Measurements from ENCODE around the gene ATG2B. TPM values are rescaled to one million over a fixed set of nuclear protein-coding genes. Genes with fewer than 3 reads are reported as not detected.

The ATG2B gene
- total RNA-seq, 2 experiments from 2014 or later, result 17.2 to 18.9 TPM

GRCh38 chr14:96320605-96321004 lies 42.5 kb downstream of the ATG2B start:
- Mint-ChIP-seq H3K27me3 (no peaks in the 10 kb centered on the region), H3K27ac (no peak overlapping the region), H3K4me1 (peaks cover 4% of the 10 kb centered on the region), H3K9me3 (no peaks in the 10 kb centered on the region), H3K4me3 (no peak overlapping the region), H3K36me3 (ENCODE audit: low read depth) (peaks cover 26% of the 10 kb centered on the region)
- ChIA-PET POLR2A (no interaction called here), CTCF (no interaction called here)
- no peak for DNase-seq

DNA sequence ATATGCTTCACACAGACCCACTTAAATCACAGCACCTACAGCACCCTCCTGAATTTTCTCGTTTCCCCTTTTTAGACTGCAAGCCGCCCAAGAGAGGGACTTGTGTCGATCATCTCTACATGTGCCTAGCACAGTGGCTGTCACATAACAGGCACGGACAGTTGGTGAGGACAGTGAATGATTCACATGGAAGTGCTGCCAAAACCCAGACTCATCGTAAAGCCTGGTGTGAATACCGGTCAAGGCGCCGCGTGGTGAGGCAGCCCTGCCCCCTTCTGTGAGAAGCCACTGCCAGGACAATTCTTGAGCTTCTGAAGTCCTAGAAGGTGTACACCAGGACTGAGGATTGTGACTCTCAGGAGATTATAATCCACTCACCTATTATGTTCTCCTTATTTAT lies 44.3 kb downstream of the ATG2B start:
- Mint-ChIP-seq H3K27me3 (no peaks in the 10 kb centered on the region), H3K36me3 (ENCODE audit: low read depth) (peaks cover 28% of the 10 kb centered on the region), H3K9me3 (no peaks in the 10 kb centered on the region), H3K4me1 (peaks cover 4% of the 10 kb centered on the region), H3K4me3 (no peak overlapping the region), H3K27ac (no peak overlapping the region)
- ChIA-PET POLR2A (no interaction called here), CTCF (no interaction called here)
- DNase-seq, result no peak

DNA sequence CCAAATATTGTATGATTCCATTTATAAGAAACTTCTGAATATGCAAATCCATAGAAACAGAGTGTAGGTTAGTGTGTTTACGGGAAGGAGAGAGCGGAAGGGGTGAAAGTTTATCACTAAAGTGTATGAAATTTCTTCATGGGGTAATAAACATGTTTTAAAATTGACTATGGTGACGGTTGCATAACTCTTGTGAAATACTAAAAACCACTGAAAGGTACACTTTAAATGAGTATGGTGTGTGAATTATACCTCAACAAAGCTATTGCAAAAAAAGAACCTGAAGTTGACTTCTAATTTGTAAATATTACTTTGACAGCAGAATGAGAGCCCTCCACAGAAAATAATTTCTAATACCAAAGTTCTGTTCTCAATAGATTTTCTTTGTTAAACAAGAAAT lies 47.1 kb downstream of the ATG2B start:
- no peak overlapping the region for H3K27ac Mint-ChIP-seq
- H3K36me3 Mint-ChIP-seq (ENCODE audit: low read depth), result peaks cover 22% of the 10 kb centered on the region
- peaks cover 4% of the 10 kb centered on the region for H3K4me1 Mint-ChIP-seq
- no peak overlapping the region for H3K4me3 Mint-ChIP-seq
- ChIA-PET CTCF (no interaction called here), POLR2A (no interaction called here)
- no peaks in the 10 kb centered on the region for H3K27me3 Mint-ChIP-seq
- no peak for DNase-seq
- H3K9me3 Mint-ChIP-seq, result no peaks in the 10 kb centered on the region

GRCh38 chr14:96310906-96311305 lies 52.2 kb downstream of the ATG2B start:
- peaks cover 26% of the 10 kb centered on the region for H3K36me3 Mint-ChIP-seq (ENCODE audit: low read depth)
- ChIA-PET POLR2A (no interaction called here), CTCF (no interaction called here)
- H3K27ac Mint-ChIP-seq, result no peak overlapping the region
- H3K9me3 Mint-ChIP-seq, result no peaks in the 10 kb centered on the region
- H3K4me1 Mint-ChIP-seq, result no peaks in the 10 kb centered on the region
- no peak overlapping the region for H3K4me3 Mint-ChIP-seq
- DNase-seq, result no peak
- no peaks in the 10 kb centered on the region for H3K27me3 Mint-ChIP-seq

DNA sequence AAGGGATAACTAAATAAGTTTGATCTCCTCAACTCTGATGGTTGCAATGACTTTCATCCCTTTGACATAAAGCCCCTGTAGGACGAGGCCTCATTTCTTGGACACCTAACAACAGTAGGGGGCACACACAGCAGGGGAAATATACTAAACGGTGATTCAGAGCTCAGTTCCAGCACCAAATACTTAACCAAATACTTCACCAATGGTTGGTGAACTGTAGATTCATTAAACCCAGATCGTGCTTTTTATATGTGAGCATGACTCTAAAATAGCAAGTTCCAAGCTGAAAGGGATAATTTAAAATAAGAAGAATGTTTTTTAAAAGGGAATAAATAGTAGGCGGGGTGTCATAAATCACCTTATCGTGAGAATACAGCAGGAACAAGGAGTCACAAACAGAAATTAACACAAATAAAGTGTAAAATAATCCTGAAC lies 53.2 kb downstream of the ATG2B start:
- H3K4me3 Mint-ChIP-seq, result no peak overlapping the region
- H3K27me3 Mint-ChIP-seq, result no peaks in the 10 kb centered on the region
- CTCF ChIA-PET, result no interaction called here
- no peaks in the 10 kb centered on the region for H3K4me1 Mint-ChIP-seq
- no peak for DNase-seq
- POLR2A ChIA-PET, result no interaction called here
- no peaks in the 10 kb centered on the region for H3K9me3 Mint-ChIP-seq
- H3K36me3 Mint-ChIP-seq (ENCODE audit: low read depth), result peaks cover 19% of the 10 kb centered on the region
- H3K27ac Mint-ChIP-seq, result no peak overlapping the region

DNA sequence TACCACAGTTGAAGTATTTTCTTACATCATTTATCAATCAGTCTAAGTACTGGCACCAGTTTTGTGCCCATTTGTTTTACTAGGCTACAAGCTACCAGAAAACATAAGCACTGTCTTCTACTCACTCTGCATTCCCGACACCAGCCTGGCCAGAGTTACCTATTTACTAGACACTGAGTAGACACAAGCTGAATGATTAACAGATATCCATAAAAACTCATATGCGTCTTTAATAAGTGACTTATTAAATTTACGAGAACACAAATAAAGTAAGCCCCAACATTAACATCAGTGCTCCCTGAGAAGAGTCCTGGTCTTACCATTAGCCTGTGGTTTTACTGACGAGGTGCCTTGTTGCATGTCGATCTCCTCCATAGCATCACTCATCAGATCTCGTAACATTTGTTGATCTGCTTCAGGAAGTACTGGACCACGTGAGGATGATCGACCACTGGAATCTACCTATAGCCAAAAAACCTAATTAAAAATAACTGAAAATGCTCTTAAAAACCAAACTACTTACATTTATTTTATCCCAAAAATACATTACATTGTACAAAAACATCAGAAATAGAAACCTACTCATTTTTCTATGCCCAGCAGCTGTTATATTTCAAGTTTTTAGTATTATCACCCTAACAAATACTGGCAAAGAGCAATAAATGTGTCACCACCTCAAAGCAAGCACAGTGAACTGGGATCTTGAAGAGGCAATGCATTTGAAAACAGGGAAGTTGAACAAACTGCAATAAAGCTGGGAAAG lies 53.8 kb downstream of the ATG2B start:
- no peaks in the 10 kb centered on the region for H3K9me3 Mint-ChIP-seq
- H3K36me3 Mint-ChIP-seq (ENCODE audit: low read depth), result peaks cover 21% of the 10 kb centered on the region
- POLR2A ChIA-PET, result no interaction called here
- no peak overlapping the region for H3K27ac Mint-ChIP-seq
- no peaks in the 10 kb centered on the region for H3K27me3 Mint-ChIP-seq
- CTCF ChIA-PET, result no interaction called here
- H3K4me1 Mint-ChIP-seq, result no peaks in the 10 kb centered on the region
- H3K4me3 Mint-ChIP-seq, result no peak overlapping the region
- no peak for DNase-seq

DNA sequence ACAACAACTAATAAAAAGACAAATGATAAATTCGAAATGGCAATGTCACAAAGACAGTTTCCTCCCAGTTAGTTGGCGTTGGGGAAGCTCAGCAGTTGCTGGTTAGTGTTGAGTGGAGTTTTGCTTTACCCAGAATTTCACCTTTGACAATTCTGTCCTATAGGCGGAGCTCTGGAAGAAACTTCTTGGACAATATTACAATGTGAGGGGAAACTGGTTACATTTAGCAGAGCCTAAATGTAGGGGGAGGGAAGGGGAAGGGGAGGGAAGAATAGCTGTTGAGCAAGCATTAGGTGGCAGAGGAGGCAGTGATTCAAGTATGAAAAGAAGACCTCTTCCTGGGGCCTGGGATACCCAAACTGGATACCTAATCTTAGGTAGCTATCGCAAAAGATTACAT lies 55.7 kb downstream of the ATG2B start:
- CTCF ChIA-PET, result interaction anchor here (0.5 to 0.8 kb wide), 2 partner anchors 10 to 83 kb away, joined by 3 to 4 read pairs; no protein-coding TSS in a partner anchor
- no peaks in the 10 kb centered on the region for H3K4me1 Mint-ChIP-seq

DNA sequence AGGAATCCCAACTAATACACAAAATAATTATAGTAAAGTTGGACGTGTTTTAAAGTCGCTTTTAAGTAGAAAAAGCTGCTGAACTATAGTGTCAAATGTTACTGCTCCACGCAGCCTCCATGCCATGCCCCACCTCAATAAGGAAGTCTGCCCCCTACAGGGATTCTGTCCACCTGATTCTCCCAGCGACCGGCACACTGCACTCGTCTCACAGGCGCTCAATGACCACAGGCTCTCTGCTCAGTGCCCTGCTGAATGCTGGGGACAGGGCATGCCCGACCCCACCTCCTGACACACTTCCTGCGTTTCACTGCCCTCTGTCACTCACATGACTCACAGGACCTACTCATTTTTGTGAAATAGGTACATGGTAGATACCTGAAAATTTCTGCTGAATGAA lies 58.2 kb downstream of the ATG2B start:
- Mint-ChIP-seq H3K27ac (no peak overlapping the region), H3K36me3 (ENCODE audit: low read depth) (peaks cover 16% of the 10 kb centered on the region), H3K4me3 (no peak overlapping the region), H3K9me3 (no peaks in the 10 kb centered on the region), H3K27me3 (no peaks in the 10 kb centered on the region), H3K4me1 (no peaks in the 10 kb centered on the region)
- DNase-seq, result no peak
- POLR2A ChIA-PET, result no interaction called here
- CTCF ChIA-PET, result interaction anchor here (0.6 kb wide), 1 partner anchor 10 kb away, joined by 3 read pairs; no protein-coding TSS in a partner anchor

More for the DNA sequence above, 55.7 kb downstream of the ATG2B start:
- Mint-ChIP-seq H3K27me3 (no peaks in the 10 kb centered on the region), H3K9me3 (no peaks in the 10 kb centered on the region), H3K4me3 (no peak overlapping the region), H3K36me3 (ENCODE audit: low read depth) (peaks cover 24% of the 10 kb centered on the region), H3K27ac (no peak overlapping the region)
- POLR2A ChIA-PET, result no interaction called here
- no peak for DNase-seq

DNA sequence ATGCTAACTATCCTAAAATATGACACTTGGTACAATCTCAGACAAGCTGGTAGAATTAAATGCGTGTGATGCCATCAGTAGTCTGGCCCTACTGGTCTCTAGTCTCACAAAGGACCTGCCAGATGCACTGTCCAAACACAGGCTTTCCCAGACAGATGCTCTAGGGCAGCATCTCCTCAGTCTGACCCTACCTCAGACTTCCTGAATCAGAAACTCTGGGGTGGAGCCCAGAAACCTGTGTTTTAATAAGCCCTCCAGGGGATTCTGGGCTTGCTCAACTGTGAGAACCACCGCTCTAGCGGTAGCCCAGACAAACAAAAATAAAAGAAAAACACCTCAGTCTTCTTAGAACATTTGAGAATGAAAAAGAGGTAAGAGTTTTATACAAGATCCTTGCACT lies 59.2 kb downstream of the ATG2B start:
- CTCF ChIA-PET, result no interaction called here
- POLR2A ChIA-PET, result no interaction called here
- no peaks in the 10 kb centered on the region for H3K4me1 Mint-ChIP-seq
- DNase-seq, result no peak
- peaks cover 13% of the 10 kb centered on the region for H3K36me3 Mint-ChIP-seq (ENCODE audit: low read depth)
- H3K4me3 Mint-ChIP-seq, result no peak overlapping the region
- H3K9me3 Mint-ChIP-seq, result no peaks in the 10 kb centered on the region
- H3K27ac Mint-ChIP-seq, result no peak overlapping the region
- H3K27me3 Mint-ChIP-seq, result no peaks in the 10 kb centered on the region

DNA sequence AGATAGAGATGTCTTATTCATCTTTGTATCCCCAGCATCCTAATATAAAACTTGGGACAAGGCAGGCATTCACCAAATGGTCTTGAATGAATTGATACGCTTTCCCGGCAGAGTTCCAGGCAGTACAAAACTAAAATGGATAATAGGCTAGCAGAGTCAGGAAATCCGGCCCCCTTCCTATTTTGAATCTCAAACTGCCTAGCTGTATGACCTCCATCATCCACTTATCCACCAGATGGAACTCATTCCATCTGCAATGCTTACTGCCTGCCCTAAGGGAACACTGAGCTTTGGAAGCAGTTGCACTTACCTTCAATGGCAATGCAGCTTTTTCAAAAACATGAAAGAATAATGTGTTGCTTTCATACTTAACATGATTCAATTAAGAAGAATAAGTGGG lies 63.7 kb downstream of the ATG2B start:
- H3K36me3 Mint-ChIP-seq (ENCODE audit: low read depth), result peaks cover 7% of the 10 kb centered on the region
- no peak overlapping the region for H3K4me3 Mint-ChIP-seq
- CTCF ChIA-PET, result no interaction called here
- DNase-seq, result no peak
- POLR2A ChIA-PET, result no interaction called here
- no peaks in the 10 kb centered on the region for H3K9me3 Mint-ChIP-seq
- no peaks in the 10 kb centered on the region for H3K27me3 Mint-ChIP-seq
- no peaks in the 10 kb centered on the region for H3K4me1 Mint-ChIP-seq
- H3K27ac Mint-ChIP-seq, result no peak overlapping the region

- H3K9me3 Mint-ChIP-seq, result no peaks in the 10 kb centered on the region
- H3K4me1 Mint-ChIP-seq, result no peaks in the 10 kb centered on the region
- H3K4me3 Mint-ChIP-seq, result no peak overlapping the region
- DNase-seq, result no peak
- POLR2A ChIA-PET, result no interaction called here
- H3K27me3 Mint-ChIP-seq, result no peaks in the 10 kb centered on the region
- no peak overlapping the region for H3K27ac Mint-ChIP-seq
- peaks cover 3% of the 10 kb centered on the region for H3K36me3 Mint-ChIP-seq (ENCODE audit: low read depth)
- CTCF ChIA-PET, result no interaction called here
Measured at GRCh38 chr14:96297997-96298515, 65.1 kb downstream of the ATG2B start.

DNA sequence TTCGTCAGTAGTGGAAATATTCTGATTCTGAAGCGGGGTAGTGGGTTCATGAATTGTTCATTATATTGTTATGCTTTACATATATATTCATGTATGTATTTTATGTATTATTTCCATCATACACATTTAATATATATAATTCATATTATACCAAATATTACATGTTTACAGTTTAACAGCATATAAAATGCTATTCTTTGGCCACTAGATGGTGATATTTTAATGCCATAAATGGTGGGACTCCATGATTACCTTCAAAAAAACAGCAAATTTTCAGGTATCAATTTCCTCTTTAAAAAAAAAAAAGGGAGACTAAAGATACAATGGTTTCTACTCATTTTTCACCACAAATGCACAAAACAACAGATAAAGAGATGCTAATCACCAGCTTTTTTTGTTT lies 66.1 kb downstream of the ATG2B start:
- no peaks in the 10 kb centered on the region for H3K9me3 Mint-ChIP-seq
- no peaks in the 10 kb centered on the region for H3K4me1 Mint-ChIP-seq
- no peaks in the 10 kb centered on the region for H3K36me3 Mint-ChIP-seq (ENCODE audit: low read depth)
- H3K4me3 Mint-ChIP-seq, result no peak overlapping the region
- no peak overlapping the region for H3K27ac Mint-ChIP-seq
- H3K27me3 Mint-ChIP-seq, result no peaks in the 10 kb centered on the region
- ChIA-PET CTCF (interaction anchor here (0.6 to 0.7 kb wide), 4 partner anchors 9 to 526 kb away, joined by 3 to 4 read pairs (median 3); no protein-coding TSS in a partner anchor), POLR2A (no interaction called here)
- DNase-seq, result no peak

GRCh38 chr14:96294246-96294645 lies 68.9 kb downstream of the ATG2B start:
- Mint-ChIP-seq H3K4me1 (no peaks in the 10 kb centered on the region), H3K4me3 (no peak overlapping the region), H3K27me3 (no peaks in the 10 kb centered on the region), H3K9me3 (no peaks in the 10 kb centered on the region), H3K36me3 (ENCODE audit: low read depth) (peaks cover 4% of the 10 kb centered on the region), H3K27ac (no peak overlapping the region)
- no peak for DNase-seq
- ChIA-PET POLR2A (no interaction called here), CTCF (no interaction called here)

DNA sequence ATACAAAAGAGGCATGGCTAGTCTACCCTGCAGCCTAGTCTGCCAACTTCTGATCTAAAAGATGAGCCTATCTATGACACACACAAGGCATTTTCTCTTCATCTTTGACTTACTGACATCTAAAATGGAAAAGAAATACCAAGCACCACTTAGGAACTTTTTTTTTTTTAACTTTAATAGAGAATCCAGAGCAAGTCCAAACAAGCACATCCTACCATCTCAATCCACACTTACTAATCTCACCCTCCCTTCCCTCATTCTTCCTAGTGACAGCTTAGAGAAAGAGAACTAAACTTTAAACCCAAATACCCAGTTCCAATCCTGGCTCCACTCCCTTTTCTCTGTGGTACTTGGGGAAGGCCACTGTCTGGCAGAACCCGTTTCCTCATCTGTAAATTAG lies 75.3 kb downstream of the ATG2B start:
- Mint-ChIP-seq H3K27ac (no peak overlapping the region), H3K9me3 (no peaks in the 10 kb centered on the region), H3K4me3 (no peak overlapping the region), H3K36me3 (ENCODE audit: low read depth) (peaks cover 15% of the 10 kb centered on the region), H3K27me3 (no peaks in the 10 kb centered on the region), H3K4me1 (no peaks in the 10 kb centered on the region)
- no peak for DNase-seq
- ChIA-PET CTCF (interaction anchor here (0.6 to 1.0 kb wide), 3 partner anchors 9 to 164 kb away, joined by 3 to 8 read pairs (median 5); no protein-coding TSS in a partner anchor), POLR2A (no interaction called here)
